WTC11 (cell line): Measurements from ENCODE around the gene ADGRV1.

Experiments
- CTCF ChIP-seq: fragments of 200-600 bp; IDR thresholded peaks from 2 replicates; pipeline ENCODE4 v1.8.0; 2022; ENCODE audit warnings: antibody characterized with exemption
- ETV6 ChIP-seq: sonication (generic); formaldehyde crosslinking; IDR thresholded peaks from 2 replicates; pipeline ENCODE4 v1.8.1; 2022; ENCODE audit warnings: mild to moderate bottlenecking, missing genetic modification reagents
- FOXJ3 ChIP-seq: sonication (generic); formaldehyde crosslinking; IDR thresholded peaks from 2 replicates; pipeline ENCODE4 v1.9.0; 2021; ENCODE audit warnings: missing genetic modification reagents, mild to moderate bottlenecking, borderline replicate concordance
- GABPB1 ChIP-seq: sonication (generic); formaldehyde crosslinking; IDR thresholded peaks from 2 replicates; pipeline ENCODE4 v1.8.1; 2023; ENCODE audit warnings: mild to moderate bottlenecking, missing genetic modification reagents
- MAX ChIP-seq: sonication (generic); formaldehyde crosslinking; IDR thresholded peaks from 2 replicates; pipeline ENCODE4 v1.8.0; 2022; ENCODE audit warnings: mild to moderate bottlenecking, missing genetic modification reagents
- TCF7 ChIP-seq: sonication (generic); formaldehyde crosslinking; IDR thresholded peaks from 2 replicates; pipeline ENCODE4 v1.8.0; 2022; ENCODE audit warnings: mild to moderate bottlenecking, low read depth, missing genetic modification reagents, moderate library complexity

DNA sequence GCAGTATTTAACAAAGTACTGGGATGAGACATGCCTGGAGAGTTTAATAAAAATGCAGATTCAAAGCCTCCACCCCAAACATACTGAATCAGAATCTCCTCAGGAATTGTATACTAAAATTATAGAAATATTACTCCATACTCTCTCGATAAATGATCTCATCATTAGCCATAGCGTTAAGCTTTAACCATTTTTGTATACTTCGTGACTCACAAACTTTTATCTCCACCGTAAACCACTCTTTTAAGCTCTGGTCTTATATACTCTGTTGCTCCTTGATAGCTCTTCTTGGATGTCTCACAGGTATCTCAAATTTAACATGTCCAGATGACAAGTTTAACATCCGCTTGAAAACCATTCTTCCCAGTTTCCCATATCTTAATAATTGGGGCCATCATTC, 327.8 kb downstream of the ADGRV1 start:
- no peak for TF ChIP-seq CTCF
- TF ChIP-seq TCF7 (CRISPR knock-in tag) = no peak
- TF ChIP-seq MAX = no peak
- TF ChIP-seq FOXJ3 = no peak
- TF ChIP-seq GABPB1 = no peak
- TF ChIP-seq ETV6 (CRISPR knock-in tag) = no peak
